Fibroblast of lung (primary cell): ENCODE results near the gene CIB4.

Experiments
- CTCF ChIP-seq, 2 donors: IDR thresholded peaks in 1 of 2; conservative IDR thresholded peaks in 1 of 2; 1 replicate in 1 of 2; 2 replicates in 1 of 2; pipeline ENCODE4 v1.5.1; 2011 to 2012; ENCODE audit warnings: low read length in 2 of 2, control low read depth in 1 of 2, inconsistent platforms in 1 of 2, low read depth in 1 of 2, mild to moderate bottlenecking in 1 of 2
- EZH2 ChIP-seq: IDR thresholded peaks from 2 replicates; pipeline ENCODE4 v1.5.1; 2012; ENCODE audit warnings: low read length, control low read depth, mild to moderate bottlenecking; ENCODE audit errors: missing control alignments

DNA sequence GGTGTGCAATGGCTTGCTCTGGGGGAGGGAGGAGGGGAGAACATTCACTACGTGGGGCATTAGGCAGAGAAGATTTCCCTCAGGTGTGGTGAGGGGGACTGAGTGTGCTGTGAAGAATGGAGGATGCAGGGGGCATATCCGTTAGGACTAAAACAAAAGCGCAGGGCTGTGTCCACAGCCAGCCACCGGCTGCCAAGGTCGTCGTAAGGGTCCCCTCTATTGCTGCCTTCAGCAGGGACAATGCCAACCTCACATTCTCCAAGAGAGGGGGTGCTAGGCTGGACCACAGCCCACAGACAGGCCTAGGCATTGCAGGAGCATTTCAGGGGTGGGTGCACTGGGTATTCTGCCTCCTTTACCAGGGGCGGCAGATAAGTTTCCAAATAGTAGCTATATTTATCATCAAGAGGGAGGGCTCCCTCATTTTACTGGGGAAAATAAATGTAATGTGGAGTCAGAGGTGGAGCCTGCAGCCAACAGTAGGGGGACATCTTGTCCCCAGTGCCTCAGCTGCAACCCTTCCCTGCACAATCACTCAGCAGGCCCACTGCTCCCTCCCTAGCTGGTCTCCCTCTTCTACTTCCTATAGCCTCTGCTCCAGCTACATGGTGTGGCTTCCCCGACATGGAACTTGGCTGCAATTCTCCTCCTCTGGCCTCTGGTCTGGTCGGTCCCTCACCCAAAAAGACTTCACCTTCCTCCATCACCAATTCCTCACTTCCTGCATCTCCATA is 88.4 kb downstream of the CIB4 start:
- TF ChIP-seq EZH2 (no peak), CTCF (conservative IDR thresholded peaks at IDR 0.05 in 1 of 2, IDR thresholded peaks at IDR 0.05 in 1 of 2; ENCODE audit: low read depth in 1 of 2, low read length in 2 of 2) (no peak)
